OCI-LY7 (cell line): ENCODE results near the gene DENND1B.

ENCODE experiments used
- EZH2phosphoT487 ChIP-seq: fragments of 200-600 bp; sonication (generic); IDR thresholded peaks from 2 replicates; pipeline ENCODE4 v1.6.1; 2018; ENCODE audit warnings: low read depth, borderline replicate concordance, mild to moderate bottlenecking, mixed run types, antibody characterized with exemption, low read length, moderate library complexity, mixed read lengths
- TF ChIP-seq, protein P1 (sequence below): fragments of 200-600 bp; sonication (generic); conservative IDR thresholded peaks from 2 replicates; pipeline ENCODE4 v1.5.1; 2014; ENCODE audit warnings: mild to moderate bottlenecking, antibody characterized with exemption, low read length, moderate library complexity, mixed read lengths

DNA sequence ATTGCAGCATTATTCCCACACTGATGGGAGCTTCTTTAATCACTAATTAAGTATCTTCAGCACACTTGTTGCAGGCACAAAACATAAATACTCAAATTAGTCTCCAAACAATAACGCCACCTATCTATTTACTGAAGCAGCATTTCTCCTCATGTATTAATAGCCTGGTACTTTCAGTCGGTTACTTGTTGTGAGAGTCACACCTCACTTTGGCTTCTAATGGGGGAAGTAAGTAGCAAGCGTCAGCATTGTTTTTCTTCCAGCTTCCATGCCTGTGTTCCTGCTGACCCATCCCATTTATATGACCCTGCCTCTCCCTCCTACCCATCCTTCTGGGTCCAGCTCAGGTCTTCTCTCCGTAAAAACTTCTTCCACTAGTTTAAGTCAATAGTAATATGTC lies 31.9 kb upstream of the DENND1B start:
- TF ChIP-seq, protein P1, sequence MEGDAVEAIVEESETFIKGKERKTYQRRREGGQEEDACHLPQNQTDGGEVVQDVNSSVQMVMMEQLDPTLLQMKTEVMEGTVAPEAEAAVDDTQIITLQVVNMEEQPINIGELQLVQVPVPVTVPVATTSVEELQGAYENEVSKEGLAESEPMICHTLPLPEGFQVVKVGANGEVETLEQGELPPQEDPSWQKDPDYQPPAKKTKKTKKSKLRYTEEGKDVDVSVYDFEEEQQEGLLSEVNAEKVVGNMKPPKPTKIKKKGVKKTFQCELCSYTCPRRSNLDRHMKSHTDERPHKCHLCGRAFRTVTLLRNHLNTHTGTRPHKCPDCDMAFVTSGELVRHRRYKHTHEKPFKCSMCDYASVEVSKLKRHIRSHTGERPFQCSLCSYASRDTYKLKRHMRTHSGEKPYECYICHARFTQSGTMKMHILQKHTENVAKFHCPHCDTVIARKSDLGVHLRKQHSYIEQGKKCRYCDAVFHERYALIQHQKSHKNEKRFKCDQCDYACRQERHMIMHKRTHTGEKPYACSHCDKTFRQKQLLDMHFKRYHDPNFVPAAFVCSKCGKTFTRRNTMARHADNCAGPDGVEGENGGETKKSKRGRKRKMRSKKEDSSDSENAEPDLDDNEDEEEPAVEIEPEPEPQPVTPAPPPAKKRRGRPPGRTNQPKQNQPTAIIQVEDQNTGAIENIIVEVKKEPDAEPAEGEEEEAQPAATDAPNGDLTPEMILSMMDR: no peak
- no peak for TF ChIP-seq EZH2phosphoT487
